ENCODE measurements around the gene MACROD2.
A peak's percentile ranks its signal among the peaks of the same experiment; 100 is the strongest.

Gene MACROD2

DNA sequence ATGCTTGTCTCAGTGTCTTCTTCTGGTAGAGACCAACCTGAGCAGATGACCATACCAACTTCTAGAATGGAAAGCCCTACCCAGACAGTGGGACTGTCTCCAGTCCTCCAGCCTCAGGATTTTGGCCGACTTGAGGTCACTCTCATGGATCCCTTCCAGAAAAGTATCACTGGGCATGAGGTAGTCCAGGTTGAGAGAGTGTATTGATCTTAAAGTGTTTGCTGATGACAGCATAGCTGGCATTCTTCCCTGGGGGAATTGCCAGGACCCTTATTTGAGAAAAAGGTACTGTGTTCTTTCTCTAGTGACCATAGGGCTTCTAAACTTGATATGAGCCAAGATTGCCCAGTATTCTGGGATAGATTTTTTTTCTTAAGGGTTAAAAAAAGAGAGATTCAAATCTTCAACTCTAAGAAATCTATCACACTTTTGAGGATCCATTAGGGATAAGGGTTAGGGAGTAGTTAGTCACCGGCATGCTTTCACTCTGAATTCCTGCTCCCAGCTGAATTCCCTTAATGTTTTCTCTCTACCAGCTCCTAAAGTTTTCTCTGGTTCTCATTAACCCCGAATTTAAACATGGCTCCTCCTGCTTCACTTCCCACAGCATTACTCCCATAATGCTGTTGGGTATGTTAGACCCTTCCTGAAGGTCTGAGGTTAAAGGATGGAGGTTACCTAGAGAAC lies 415.7 kb downstream of the MACROD2 start:
- Histone ChIP-seq H3K27me3 (ENCODE audit: control insufficient read depth, insufficient read depth, low read length) (no peaks in the 10 kb centered on the region), H3K36me3 (ENCODE audit: control insufficient read depth, insufficient read depth, low read length) (no peaks in the 10 kb centered on the region), H3K9me3 (ENCODE audit: control insufficient read depth, low read length) (no peaks in the 10 kb centered on the region), H3K4me2 (ENCODE audit: low read length) (no peak overlapping the region), H3K4me1 (peaks cover 3% of the 10 kb centered on the region), H3K9ac (no peak overlapping the region), H3K79me2 (no peaks in the 10 kb centered on the region), H3K27ac (no peak overlapping the region), H3K4me3 (ENCODE audit: low read depth, low read length) (no peak overlapping the region), H2AFZ (no peak overlapping the region)
- TF ChIP-seq, protein P1, sequence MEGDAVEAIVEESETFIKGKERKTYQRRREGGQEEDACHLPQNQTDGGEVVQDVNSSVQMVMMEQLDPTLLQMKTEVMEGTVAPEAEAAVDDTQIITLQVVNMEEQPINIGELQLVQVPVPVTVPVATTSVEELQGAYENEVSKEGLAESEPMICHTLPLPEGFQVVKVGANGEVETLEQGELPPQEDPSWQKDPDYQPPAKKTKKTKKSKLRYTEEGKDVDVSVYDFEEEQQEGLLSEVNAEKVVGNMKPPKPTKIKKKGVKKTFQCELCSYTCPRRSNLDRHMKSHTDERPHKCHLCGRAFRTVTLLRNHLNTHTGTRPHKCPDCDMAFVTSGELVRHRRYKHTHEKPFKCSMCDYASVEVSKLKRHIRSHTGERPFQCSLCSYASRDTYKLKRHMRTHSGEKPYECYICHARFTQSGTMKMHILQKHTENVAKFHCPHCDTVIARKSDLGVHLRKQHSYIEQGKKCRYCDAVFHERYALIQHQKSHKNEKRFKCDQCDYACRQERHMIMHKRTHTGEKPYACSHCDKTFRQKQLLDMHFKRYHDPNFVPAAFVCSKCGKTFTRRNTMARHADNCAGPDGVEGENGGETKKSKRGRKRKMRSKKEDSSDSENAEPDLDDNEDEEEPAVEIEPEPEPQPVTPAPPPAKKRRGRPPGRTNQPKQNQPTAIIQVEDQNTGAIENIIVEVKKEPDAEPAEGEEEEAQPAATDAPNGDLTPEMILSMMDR (IDR thresholded peaks at IDR 0.05), result no peak

DNA sequence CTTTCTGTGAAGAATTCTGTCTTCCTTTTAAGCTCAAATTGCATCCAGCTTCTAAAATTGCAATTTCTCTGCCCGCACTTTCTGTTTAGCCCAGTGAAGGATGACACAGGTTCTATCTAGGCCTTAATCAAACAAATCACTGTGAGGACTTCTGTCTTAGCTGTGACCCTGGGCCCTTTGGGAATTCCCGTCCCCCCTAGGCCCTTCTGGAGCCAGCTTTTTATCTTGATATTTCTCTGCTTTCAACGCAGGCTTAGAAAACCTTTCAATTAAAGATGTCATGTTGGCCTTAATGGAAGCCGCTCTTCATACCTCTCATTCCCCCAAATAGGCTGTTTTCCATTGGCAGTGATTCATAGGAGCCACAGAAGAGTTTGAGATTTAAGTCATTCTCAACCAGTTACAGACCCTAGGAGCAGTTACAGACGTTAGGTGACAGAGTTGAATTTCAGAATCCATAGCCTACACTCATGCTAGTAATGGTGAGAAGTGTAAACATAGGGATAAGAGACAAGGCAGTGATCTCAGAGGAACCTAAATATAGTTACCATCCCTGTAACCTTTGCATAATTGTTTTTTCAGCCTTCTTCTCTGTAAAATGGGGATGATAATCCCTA lies 416.9 kb downstream of the MACROD2 start:
- Histone ChIP-seq H3K36me3 (ENCODE audit: control insufficient read depth, insufficient read depth, low read length) (no peaks in the 10 kb centered on the region), H3K79me2 (no peaks in the 10 kb centered on the region), H3K4me1 (peaks cover 3% of the 10 kb centered on the region), H3K4me3 (ENCODE audit: low read depth, low read length) (no peak overlapping the region), H3K27ac (no peak overlapping the region), H3K9me3 (ENCODE audit: control insufficient read depth, low read length) (no peaks in the 10 kb centered on the region), H3K27me3 (ENCODE audit: control insufficient read depth, insufficient read depth, low read length) (no peaks in the 10 kb centered on the region), H2AFZ (peak overlapping the region; percentile 78), H3K4me2 (ENCODE audit: low read length) (no peak overlapping the region), H3K9ac (no peak overlapping the region)
- TF ChIP-seq, protein P1 (IDR thresholded peaks at IDR 0.05), result no peak

DNA sequence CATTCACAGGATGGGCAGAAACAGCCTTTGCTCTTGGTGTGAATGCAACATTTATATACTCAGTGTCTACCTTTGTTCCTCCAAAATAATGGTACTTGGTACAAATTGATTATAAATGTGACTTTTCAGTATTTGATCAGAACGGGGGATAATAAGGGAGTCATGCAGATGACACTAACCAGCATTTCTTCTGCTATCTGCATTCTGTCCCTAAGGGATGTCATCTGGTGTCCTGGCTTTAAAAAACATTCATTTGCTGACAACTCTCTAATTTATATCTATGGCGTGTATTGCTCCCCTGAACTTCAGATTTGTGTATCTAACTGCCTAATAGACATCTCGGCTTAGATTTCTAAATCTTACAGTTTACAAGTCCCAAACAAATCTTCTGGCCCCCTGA lies 418.5 kb downstream of the MACROD2 start:
- TF ChIP-seq, protein P1 (IDR thresholded peaks at IDR 0.05), result no peak
- no peak overlapping the region for H2AFZ ChIP-seq
- no peak overlapping the region for H3K4me2 ChIP-seq (ENCODE audit: low read length)
- no peaks in the 10 kb centered on the region for H3K79me2 ChIP-seq
- H3K9me3 ChIP-seq (ENCODE audit: control insufficient read depth, low read length), result no peaks in the 10 kb centered on the region
- H3K9ac ChIP-seq, result no peak overlapping the region
- H3K27me3 ChIP-seq (ENCODE audit: control insufficient read depth, insufficient read depth, low read length), result no peaks in the 10 kb centered on the region
- H3K27ac ChIP-seq, result no peak overlapping the region
- no peaks in the 10 kb centered on the region for H3K36me3 ChIP-seq (ENCODE audit: control insufficient read depth, insufficient read depth, low read length)
- H3K4me1 ChIP-seq, result peaks cover 3% of the 10 kb centered on the region
- H3K4me3 ChIP-seq (ENCODE audit: low read depth, low read length), result no peak overlapping the region

DNA sequence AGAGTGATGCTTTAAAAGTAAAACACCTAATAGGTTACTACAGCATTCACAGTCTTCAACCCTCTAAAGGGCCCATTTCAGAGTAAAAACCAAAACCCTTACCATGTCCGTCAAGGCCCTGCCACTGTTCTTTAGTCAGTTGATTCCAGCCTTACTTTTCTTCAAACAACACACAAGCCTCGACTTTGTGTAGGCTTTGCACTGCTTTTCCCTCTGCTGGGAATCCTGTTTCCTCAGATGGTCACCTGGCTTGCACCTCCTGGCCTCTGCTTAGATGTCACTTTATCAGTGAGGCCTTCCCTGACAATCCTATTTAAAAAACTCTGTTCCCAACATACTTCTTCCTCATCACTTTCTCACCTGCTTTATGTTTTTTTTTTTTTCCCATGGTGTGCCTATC lies 419.2 kb downstream of the MACROD2 start:
- H3K36me3 ChIP-seq (ENCODE audit: control insufficient read depth, insufficient read depth, low read length), result no peaks in the 10 kb centered on the region
- no peaks in the 10 kb centered on the region for H3K79me2 ChIP-seq
- no peaks in the 10 kb centered on the region for H3K9me3 ChIP-seq (ENCODE audit: control insufficient read depth, low read length)
- no peak overlapping the region for H2AFZ ChIP-seq
- TF ChIP-seq, protein P1 (IDR thresholded peaks at IDR 0.05), result no peak
- peaks cover 3% of the 10 kb centered on the region for H3K4me1 ChIP-seq
- H3K27me3 ChIP-seq (ENCODE audit: control insufficient read depth, insufficient read depth, low read length), result no peaks in the 10 kb centered on the region
- H3K4me2 ChIP-seq (ENCODE audit: low read length), result no peak overlapping the region
- no peak overlapping the region for H3K27ac ChIP-seq
- H3K4me3 ChIP-seq (ENCODE audit: low read depth, low read length), result no peak overlapping the region
- no peak overlapping the region for H3K9ac ChIP-seq

DNA sequence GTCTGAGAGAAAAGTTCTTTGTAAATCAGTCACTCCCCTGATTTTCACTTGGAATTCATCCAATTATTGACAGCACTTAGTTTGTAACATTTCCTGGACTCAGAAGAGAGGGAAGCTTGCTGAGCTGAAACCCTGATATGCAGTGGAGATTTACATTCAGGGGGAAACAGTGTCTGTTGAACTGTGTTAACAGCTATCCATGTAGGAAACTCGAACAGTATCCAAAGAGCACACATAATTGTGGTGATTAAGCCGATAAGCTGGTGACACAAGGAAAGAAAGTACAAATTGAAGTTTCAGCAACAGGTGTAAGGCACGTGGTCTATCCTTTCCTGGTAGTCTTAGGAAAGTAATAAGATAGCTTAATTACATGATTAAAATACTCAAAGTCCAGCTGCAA lies 420.2 kb downstream of the MACROD2 start:
- H3K9me3 ChIP-seq (ENCODE audit: control insufficient read depth, low read length), result no peaks in the 10 kb centered on the region
- no peak overlapping the region for H3K27ac ChIP-seq
- H3K4me3 ChIP-seq (ENCODE audit: low read depth, low read length), result no peak overlapping the region
- no peak overlapping the region for H2AFZ ChIP-seq
- TF ChIP-seq, protein P1 (IDR thresholded peaks at IDR 0.05), result no peak
- H3K4me2 ChIP-seq (ENCODE audit: low read length), result no peak overlapping the region
- no peaks in the 10 kb centered on the region for H3K36me3 ChIP-seq (ENCODE audit: control insufficient read depth, insufficient read depth, low read length)
- H3K27me3 ChIP-seq (ENCODE audit: control insufficient read depth, insufficient read depth, low read length), result no peaks in the 10 kb centered on the region
- no peak overlapping the region for H3K9ac ChIP-seq
- H3K79me2 ChIP-seq, result no peaks in the 10 kb centered on the region
- H3K4me1 ChIP-seq, result peaks cover 3% of the 10 kb centered on the region

Measured in parathyroid adenoma (tissue), 2 donors.